Neural progenitor cell (in vitro differentiated cells): Measurements from ENCODE around the gene GGA1. TPM values are rescaled to one million over a fixed set of nuclear protein-coding genes. Genes with fewer than 3 reads are reported as not detected.
"Not testable (repeated sequence)": the region's sequence is repeated elsewhere in the genome, so short reads cannot be mapped to it uniquely, and the experiment has no call there.

Experiments
- DNase-seq: peaks from one replicate; pipeline ENCODE4 v3.0.0-alpha.2; 2016; ENCODE audit warnings: low spot score
- H2AFZ ChIP-seq: fragments of 200-600 bp; sonication (generic); replicated peaks from 2 replicates; pipeline ENCODE4 v1.6.1; 2016; ENCODE audit warnings: antibody characterized with exemption
- H3F3A ChIP-seq: fragments of 200-600 bp; sonication (generic); 2 replicates; pipeline ENCODE4 v1.6.1; 2016; ENCODE audit warnings: antibody characterized with exemption, low read depth
- H3K27ac ChIP-seq: fragments of 200-600 bp; sonication (generic); 2 replicates; pipeline ENCODE4 v1.5.1; 2016; ENCODE audit warnings: mild to moderate bottlenecking
- H3K27me3 ChIP-seq: fragments of 200-600 bp; sonication (generic); 2 replicates; pipeline ENCODE4 v1.6.1; 2016; ENCODE audit warnings: mild to moderate bottlenecking, moderate library complexity
- H3K36me3 ChIP-seq: fragments of 200-600 bp; sonication (generic); 2 replicates; pipeline ENCODE4 v1.5.1; 2016
- H3K4me1 ChIP-seq: fragments of 200-600 bp; sonication (generic); 2 replicates; pipeline ENCODE4 v1.6.1; 2016; ENCODE audit warnings: mixed run types
- H3K4me2 ChIP-seq: fragments of 200-600 bp; sonication (generic); 2 replicates; pipeline ENCODE4 v1.6.1; 2016
- H3K4me3 ChIP-seq: fragments of 200-600 bp; sonication (generic); 2 replicates; pipeline ENCODE4 v1.5.1; 2016
- H3K79me2 ChIP-seq: fragments of 200-600 bp; sonication (generic); 2 replicates; pipeline ENCODE4 v1.6.1; 2016; ENCODE audit warnings: low read depth
- H3K9ac ChIP-seq: fragments of 200-600 bp; sonication (generic); 2 replicates; pipeline ENCODE4 v1.6.1; 2016
- H3K9me3 ChIP-seq: fragments of 200-600 bp; sonication (generic); 2 replicates; pipeline ENCODE4 v1.5.1; 2016; ENCODE audit warnings: low read depth
- H4K20me1 ChIP-seq: fragments of 200-600 bp; sonication (generic); 2 replicates; pipeline ENCODE4 v1.6.1; 2016; ENCODE audit warnings: low read depth
- H3K27ac Mint-ChIP-seq: 3 replicates; pipeline ENCODE4 v1.8.0; 2021; ENCODE audit warnings: mixed read lengths
- H3K27me3 Mint-ChIP-seq: 2 replicates; pipeline ENCODE4 v1.8.0; 2022; ENCODE audit warnings: low read depth, mild to moderate bottlenecking, inconsistent platforms, moderate library complexity, mixed read lengths; ENCODE audit not compliant: insufficient read depth
- H3K36me3 Mint-ChIP-seq: 3 replicates; pipeline ENCODE4 v1.8.0; 2021; ENCODE audit warnings: mixed read lengths
- H3K4me1 Mint-ChIP-seq: 3 replicates; pipeline ENCODE4 v1.8.0; 2021; ENCODE audit warnings: mixed read lengths
- H3K4me3 Mint-ChIP-seq: 3 replicates; pipeline ENCODE4 v1.8.0; 2021; ENCODE audit warnings: mild to moderate bottlenecking, moderate library complexity, mixed read lengths
- H3K9me3 Mint-ChIP-seq: 3 replicates; pipeline ENCODE4 v1.8.0; 2020; ENCODE audit warnings: mixed read lengths
- CTCF ChIP-seq: fragments of 200-600 bp; sonication (generic); IDR thresholded peaks from 2 replicates; pipeline ENCODE4 v1.5.1; 2017; ENCODE audit warnings: antibody characterized with exemption, mild to moderate bottlenecking
- EZH2 ChIP-seq: fragments of 200-600 bp; sonication (generic); IDR thresholded peaks from 2 replicates; pipeline ENCODE4 v1.6.1; 2017; ENCODE audit warnings: antibody characterized with exemption, mild to moderate bottlenecking, moderate library complexity
- EZH2phosphoT487 ChIP-seq: fragments of 200-600 bp; sonication (generic); IDR thresholded peaks from 2 replicates; pipeline ENCODE4 v1.6.1; 2017; ENCODE audit warnings: antibody characterized with exemption
- total RNA-seq: library from RNA; depleted of rRNA; stranded (reverse); fragments of >200 nt; gene quantifications from 2 replicates; pipeline ENCODE4 v1.2.3, GENCODE V29; 2015; ENCODE audit warnings: low replicate concordance

The GGA1 gene
- total RNA-seq, 1 donor from 2014 or later: 62.3 TPM

GRCh38 chr22:37582526-37582925, 26.1 kb upstream of the GGA1 start:
- no peak for TF ChIP-seq EZH2
- TF ChIP-seq CTCF: no peak
- TF ChIP-seq EZH2phosphoT487: no peak
- H3K4me1 Mint-ChIP-seq: peaks cover 6% of the 10 kb centered on the region
- Histone ChIP-seq H3K27ac (no peak overlapping the region), H3K79me2 (no peaks in the 10 kb centered on the region), H3K4me3 (no peak overlapping the region), H3K27me3 (no peaks in the 10 kb centered on the region), H3F3A (peaks cover 4% of the 10 kb centered on the region), H4K20me1 (no peaks in the 10 kb centered on the region), H3K9ac (no peak overlapping the region), H3K4me1 (no peaks in the 10 kb centered on the region), H3K36me3 (no peaks in the 10 kb centered on the region), H3K9me3 (no peaks in the 10 kb centered on the region), H3K4me2 (no peak overlapping the region), H2AFZ (no peak overlapping the region)
- H3K4me3 Mint-ChIP-seq: no peak overlapping the region
- H3K36me3 Mint-ChIP-seq: no peaks in the 10 kb centered on the region
- no peak overlapping the region for H3K27ac Mint-ChIP-seq
- no peaks in the 10 kb centered on the region for H3K27me3 Mint-ChIP-seq
- no peak for DNase-seq
- no peaks in the 10 kb centered on the region for H3K9me3 Mint-ChIP-seq

- Mint-ChIP-seq H3K4me1 (peaks cover 16% of the 10 kb centered on the region), H3K27ac (peak overlapping the region; percentile 83), H3K4me3 (no peak overlapping the region), H3K9me3 (no peaks in the 10 kb centered on the region), H3K27me3 (peaks cover 7% of the 10 kb centered on the region), H3K36me3 (no peaks in the 10 kb centered on the region)
- Histone ChIP-seq H3K27ac (no peak overlapping the region), H3F3A (peaks cover 9% of the 10 kb centered on the region), H4K20me1 (no peaks in the 10 kb centered on the region), H3K4me1 (no peaks in the 10 kb centered on the region), H3K4me2 (no peak overlapping the region), H3K4me3 (no peak overlapping the region), H3K79me2 (no peaks in the 10 kb centered on the region), H3K27me3 (no peaks in the 10 kb centered on the region), H3K36me3 (no peaks in the 10 kb centered on the region), H2AFZ (no peak overlapping the region), H3K9me3 (no peaks in the 10 kb centered on the region), H3K9ac (no peak overlapping the region)
- no peak for TF ChIP-seq CTCF
- TF ChIP-seq EZH2phosphoT487: no peak
- TF ChIP-seq EZH2: no peak
- DNase-seq: no peak
These were observed 20.0 kb upstream of the GGA1 start for GRCh38 chr22:37588546-37589215.

GRCh38 chr22:37589636-37590035, 19.0 kb upstream of the GGA1 start:
- TF ChIP-seq EZH2phosphoT487: no peak
- TF ChIP-seq EZH2: no peak
- no peak for TF ChIP-seq CTCF
- H3K9me3 ChIP-seq: no peaks in the 10 kb centered on the region
- no peak for DNase-seq
- no peak overlapping the region for H3K4me3 ChIP-seq
- H3F3A ChIP-seq: peaks cover 9% of the 10 kb centered on the region
- H3K27me3 Mint-ChIP-seq: peaks cover 11% of the 10 kb centered on the region
- no peak overlapping the region for H3K27ac ChIP-seq
- H3K4me2 ChIP-seq: no peak overlapping the region
- no peak overlapping the region for H3K9ac ChIP-seq
- H3K4me1 Mint-ChIP-seq: peaks cover 16% of the 10 kb centered on the region
- H2AFZ ChIP-seq: no peak overlapping the region
- H3K36me3 ChIP-seq: no peaks in the 10 kb centered on the region
- no peaks in the 10 kb centered on the region for H3K36me3 Mint-ChIP-seq
- no peaks in the 10 kb centered on the region for H3K4me1 ChIP-seq
- no peaks in the 10 kb centered on the region for H3K9me3 Mint-ChIP-seq
- H3K79me2 ChIP-seq: no peaks in the 10 kb centered on the region
- H3K27ac Mint-ChIP-seq: no peak overlapping the region
- no peaks in the 10 kb centered on the region for H4K20me1 ChIP-seq
- no peaks in the 10 kb centered on the region for H3K27me3 ChIP-seq
- H3K4me3 Mint-ChIP-seq: no peak overlapping the region

GRCh38 chr22:37591081-37591480, 17.6 kb upstream of the GGA1 start:
- not testable (repeated sequence) for H3K4me3 ChIP-seq, H3K36me3 ChIP-seq, H4K20me1 ChIP-seq, H3K4me3 Mint-ChIP-seq, H3K4me2 ChIP-seq, H3F3A ChIP-seq, H3K9me3 Mint-ChIP-seq, H3K27me3 ChIP-seq, H3K36me3 Mint-ChIP-seq, H3K9me3 ChIP-seq, DNase-seq, H3K27ac Mint-ChIP-seq, H3K4me1 ChIP-seq, H3K9ac ChIP-seq, H3K79me2 ChIP-seq, H3K27ac ChIP-seq, H2AFZ ChIP-seq
- Mint-ChIP-seq H3K27me3 (peaks cover 11% of the 10 kb centered on the region), H3K4me1 (peaks cover 12% of the 10 kb centered on the region)
